GM13977 (cell line): Measurements from ENCODE around the gene FYTTD1.

Experiments
- DNase-seq: peaks from one replicate; pipeline ENCODE4 v3.0.0; 2012; ENCODE audit warnings: low spot score
- in situ Hi-C: fragments of 300-500 bp; cut with MboI; formaldehyde crosslinking; loops from one replicate; pipeline ENCODE4 v1.12.0; 2022; ENCODE audit warnings: low sequenced_read_pairs, low pct_unique_long_range_greater_than_20kb, mixed read lengths, inconsistent platforms; ENCODE audit not compliant: unreplicated experiment
- TF ChIP-seq, protein P1 (sequence below): IDR thresholded peaks from 2 replicates; pipeline ENCODE4 v1.5.1; 2012; ENCODE audit warnings: mild to moderate bottlenecking, control low read depth; ENCODE audit not compliant: insufficient read depth; ENCODE audit errors: extremely low read depth, missing control alignments

FYTTD1 gene

DNA sequence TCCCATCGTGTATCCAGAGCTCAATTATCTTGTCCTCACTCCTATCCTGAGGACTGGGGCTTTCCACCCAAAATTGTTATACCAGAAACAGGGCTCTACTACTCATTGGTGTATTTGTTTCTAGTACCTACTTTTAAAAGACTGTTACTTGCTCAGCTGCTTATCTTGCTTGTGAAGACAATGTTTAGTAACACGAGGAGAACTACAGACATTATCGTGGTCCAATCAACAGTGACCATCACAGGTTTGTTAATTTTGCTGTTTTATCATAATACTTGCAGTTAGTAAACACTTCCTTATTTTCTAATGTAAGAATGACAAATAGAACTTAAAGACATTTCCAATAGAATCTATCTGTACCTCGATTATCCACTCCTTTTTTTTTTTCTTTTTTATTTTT is 54.8 kb downstream of the FYTTD1 start:
- in situ Hi-C loops, result no loop called here
- no peak for DNase-seq
- TF ChIP-seq, protein P1, sequence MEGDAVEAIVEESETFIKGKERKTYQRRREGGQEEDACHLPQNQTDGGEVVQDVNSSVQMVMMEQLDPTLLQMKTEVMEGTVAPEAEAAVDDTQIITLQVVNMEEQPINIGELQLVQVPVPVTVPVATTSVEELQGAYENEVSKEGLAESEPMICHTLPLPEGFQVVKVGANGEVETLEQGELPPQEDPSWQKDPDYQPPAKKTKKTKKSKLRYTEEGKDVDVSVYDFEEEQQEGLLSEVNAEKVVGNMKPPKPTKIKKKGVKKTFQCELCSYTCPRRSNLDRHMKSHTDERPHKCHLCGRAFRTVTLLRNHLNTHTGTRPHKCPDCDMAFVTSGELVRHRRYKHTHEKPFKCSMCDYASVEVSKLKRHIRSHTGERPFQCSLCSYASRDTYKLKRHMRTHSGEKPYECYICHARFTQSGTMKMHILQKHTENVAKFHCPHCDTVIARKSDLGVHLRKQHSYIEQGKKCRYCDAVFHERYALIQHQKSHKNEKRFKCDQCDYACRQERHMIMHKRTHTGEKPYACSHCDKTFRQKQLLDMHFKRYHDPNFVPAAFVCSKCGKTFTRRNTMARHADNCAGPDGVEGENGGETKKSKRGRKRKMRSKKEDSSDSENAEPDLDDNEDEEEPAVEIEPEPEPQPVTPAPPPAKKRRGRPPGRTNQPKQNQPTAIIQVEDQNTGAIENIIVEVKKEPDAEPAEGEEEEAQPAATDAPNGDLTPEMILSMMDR, result no peak

DNA sequence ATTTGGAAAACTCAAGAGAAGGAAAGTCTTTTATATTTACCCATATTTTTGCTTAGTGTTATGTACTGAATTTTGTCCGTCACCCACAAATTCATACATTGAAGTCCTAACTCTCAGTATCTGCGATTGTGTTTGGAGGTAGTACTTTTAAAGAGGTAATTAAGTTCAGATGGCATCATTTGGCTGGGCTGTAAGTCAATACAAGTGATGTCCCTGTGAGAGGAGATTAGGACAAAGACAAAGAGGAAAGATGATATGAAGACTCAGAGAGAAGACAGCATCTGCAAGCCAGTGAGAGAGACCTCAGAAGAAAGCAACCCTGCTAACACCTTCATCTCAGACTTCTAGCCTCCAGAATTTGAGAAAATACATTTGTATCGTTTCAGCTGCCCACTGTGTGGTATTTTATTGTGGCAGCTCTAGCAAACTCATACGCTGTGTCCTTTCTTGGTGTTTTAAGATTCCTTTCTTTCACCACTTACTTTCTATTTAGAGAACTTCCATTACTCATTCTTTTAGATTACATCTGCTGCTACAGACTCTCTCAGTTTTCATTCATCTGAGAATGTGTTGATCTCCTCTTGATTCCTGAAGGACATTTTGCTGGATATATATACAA is 58.4 kb downstream of the FYTTD1 start:
- in situ Hi-C loops, result no loop called here
- TF ChIP-seq, protein P1, result no peak
- no peak for DNase-seq

DNA sequence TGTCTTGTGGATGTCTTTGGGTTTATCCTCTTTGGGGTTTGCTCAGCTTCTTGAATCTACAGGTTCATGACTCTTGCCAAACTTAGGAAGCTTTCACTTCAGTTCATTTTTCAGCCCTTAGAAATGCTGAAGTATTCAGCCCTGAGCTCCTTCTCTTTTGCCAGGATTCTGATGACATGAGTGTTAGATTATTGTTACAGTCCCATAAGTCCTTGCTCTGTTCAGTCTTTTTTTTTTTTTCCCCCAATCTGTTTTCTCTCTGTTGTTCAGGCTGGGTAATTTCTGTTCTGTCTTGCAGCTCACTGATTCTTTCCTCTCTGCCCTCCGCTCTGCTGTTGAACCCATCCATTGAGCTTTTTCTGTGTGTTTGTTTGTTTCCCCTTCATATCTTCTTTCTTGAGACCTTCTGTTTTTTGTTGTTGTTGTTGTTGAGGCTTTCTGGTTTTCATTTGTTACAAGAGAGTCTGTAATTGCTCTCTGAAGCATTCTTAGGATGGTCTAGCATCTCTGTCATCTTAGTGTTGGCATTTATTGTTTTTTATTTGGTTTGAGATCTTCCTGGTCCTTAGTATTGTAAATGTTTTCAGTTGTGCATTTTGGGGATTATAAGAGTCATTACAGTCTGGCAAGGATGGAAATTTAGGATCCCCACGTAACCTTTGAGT is 59.8 kb downstream of the FYTTD1 start:
- TF ChIP-seq, protein P1, result no peak
- in situ Hi-C loops, result no loop called here
- no peak for DNase-seq

DNA sequence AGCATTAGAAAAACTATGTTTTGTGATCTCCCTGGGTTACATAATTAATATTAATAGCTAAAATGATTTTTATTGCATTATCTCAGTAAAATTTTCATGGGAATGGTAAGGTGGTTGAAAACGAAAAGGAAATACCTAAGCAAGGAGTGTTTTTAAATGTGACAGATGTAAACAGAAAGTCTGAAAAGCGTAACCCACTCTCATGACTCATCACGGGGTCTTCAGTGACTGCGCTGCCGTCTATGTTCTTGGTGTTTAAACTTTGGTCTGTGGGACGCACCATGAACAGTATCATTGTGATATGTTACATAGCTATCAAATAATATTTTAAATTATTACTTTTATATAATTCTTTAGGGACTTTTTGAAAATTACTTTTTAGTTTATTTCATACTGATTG is 61.2 kb downstream of the FYTTD1 start:
- in situ Hi-C loops, result no loop called here
- TF ChIP-seq, protein P1, result no peak
- DNase-seq, result no peak

DNA sequence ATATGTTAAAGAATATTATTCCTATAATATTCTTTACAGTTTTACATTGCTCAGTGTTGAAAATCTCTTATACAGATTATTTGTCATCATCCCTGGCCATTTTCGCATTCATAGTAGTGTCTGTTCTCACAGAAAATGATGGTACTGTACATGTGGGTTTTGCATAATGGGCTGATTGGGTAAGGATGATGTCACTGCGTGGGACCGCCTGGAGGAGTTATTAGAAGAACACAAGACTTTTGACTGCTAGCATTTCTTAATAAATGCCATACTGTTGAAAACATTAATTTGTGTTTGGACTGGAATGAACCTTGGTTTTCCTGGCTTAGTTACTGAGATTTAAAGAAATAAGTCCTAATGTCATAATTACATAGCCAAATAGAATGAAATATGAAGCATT is 61.7 kb downstream of the FYTTD1 start:
- in situ Hi-C loops, result no loop called here
- TF ChIP-seq, protein P1, result no peak
- DNase-seq, result no peak

DNA sequence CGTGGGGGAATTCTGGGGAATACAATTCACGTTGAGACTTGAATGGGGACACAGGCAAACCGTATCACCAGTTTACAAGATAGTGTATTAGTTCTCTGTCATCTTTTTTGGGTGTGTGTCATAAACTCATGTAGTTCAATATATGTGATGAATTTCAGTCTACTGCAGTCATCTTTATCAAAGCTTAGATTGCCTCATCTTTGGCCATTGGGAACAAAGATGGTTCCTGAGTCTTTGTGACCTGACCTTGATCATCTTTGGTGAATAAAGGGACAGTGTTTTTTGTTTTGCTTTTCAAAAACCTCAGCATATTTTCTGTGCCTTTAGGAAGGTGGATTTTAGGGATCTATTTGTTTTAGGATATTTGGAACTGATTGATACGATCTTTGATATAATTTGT is 64.7 kb downstream of the FYTTD1 start:
- in situ Hi-C loops, result no loop called here
- TF ChIP-seq, protein P1, result no peak
- DNase-seq, result no peak
